HFFc6 (cell line): ENCODE results near the gene IFITM10. TPM values are rescaled to one million over a fixed set of nuclear protein-coding genes. Genes with fewer than 3 reads are reported as not detected.

ENCODE experiments used
- DNase-seq: peaks from one replicate; pipeline ENCODE4 v3.0.0-alpha.2; 2018
- H3K27ac Mint-ChIP-seq: 2 replicates; pipeline ENCODE4 v1.8.0; 2020; ENCODE audit warnings: mild to moderate bottlenecking, mixed read lengths
- H3K27me3 Mint-ChIP-seq: 2 replicates; pipeline ENCODE4 v1.8.0; 2021; ENCODE audit warnings: mild to moderate bottlenecking, moderate library complexity, mixed read lengths; ENCODE audit not compliant: insufficient read depth
- H3K36me3 Mint-ChIP-seq: 2 replicates; pipeline ENCODE4 v1.8.0; 2021; ENCODE audit warnings: low read depth, mixed read lengths
- H3K4me1 Mint-ChIP-seq: 2 replicates; pipeline ENCODE4 v1.8.0; 2020; ENCODE audit warnings: low read depth, mixed read lengths
- H3K4me3 Mint-ChIP-seq: 2 replicates; pipeline ENCODE4 v1.8.0; 2020; ENCODE audit warnings: mild to moderate bottlenecking, moderate library complexity, mixed read lengths
- H3K9me3 Mint-ChIP-seq: 2 replicates; pipeline ENCODE4 v1.8.0; 2020; ENCODE audit warnings: mild to moderate bottlenecking, mixed read lengths
- CTCF ChIP-seq: fragments of 200-600 bp; sonication (generic); IDR thresholded peaks from 2 replicates; pipeline ENCODE4 v1.5.0; 2021; ENCODE audit warnings: antibody characterized with exemption, mild to moderate bottlenecking
- total RNA-seq, 6 experiments: library from RNA; stranded (reverse); fragmentation: NEBNext Ultra II Directional; extraction: Animal tissue kit (Norgen Biotek cat#: 25700); gene quantifications; 2 replicates in 1 of 6; 3 replicates in 5 of 6; pipeline ENCODE4 v1.2.3, GENCODE V29; 2021

The IFITM10 gene
- total RNA-seq, 6 experiments from 2014 or later = 0.21 to 0.71 (median 0.45) TPM

- Mint-ChIP-seq H3K36me3 (peaks cover 8% of the 10 kb centered on the region; the same call in 1 of the 2 replicates), H3K27me3 (peaks cover 40% of the 10 kb centered on the region), H3K4me1 (peaks cover 8% of the 10 kb centered on the region; the same call in 1 of the 2 replicates), H3K9me3 (peaks cover 4% of the 10 kb centered on the region; the same call in 1 of the 2 replicates), H3K4me3 (peak overlapping the region; percentile 21), H3K27ac (no peak overlapping the region)
- no peak for DNase-seq
- no peak for TF ChIP-seq CTCF
These were observed 45.0 kb downstream of the IFITM10 start for GRCh38 chr11:1705126-1706052.

GRCh38 chr11:1703146-1703545, 47.2 kb downstream of the IFITM10 start:
- H3K4me1 Mint-ChIP-seq = peaks cover 8% of the 10 kb centered on the region; the same call in 1 of the 2 replicates
- H3K27ac Mint-ChIP-seq = no peak overlapping the region
- no peak for DNase-seq
- H3K36me3 Mint-ChIP-seq = peaks cover 8% of the 10 kb centered on the region; the same call in 1 of the 2 replicates
- peaks cover 9% of the 10 kb centered on the region; the same call in 1 of the 2 replicates for H3K9me3 Mint-ChIP-seq
- no peak overlapping the region for H3K4me3 Mint-ChIP-seq
- peaks cover 24% of the 10 kb centered on the region for H3K27me3 Mint-ChIP-seq
- TF ChIP-seq CTCF = no peak

GRCh38 chr11:1702506-1702905, 47.9 kb downstream of the IFITM10 start:
- no peak for TF ChIP-seq CTCF
- Mint-ChIP-seq H3K4me1 (peaks cover 8% of the 10 kb centered on the region; the same call in 1 of the 2 replicates), H3K36me3 (peaks cover 8% of the 10 kb centered on the region; the same call in 1 of the 2 replicates), H3K27me3 (peaks cover 27% of the 10 kb centered on the region), H3K27ac (no peak overlapping the region), H3K9me3 (peaks cover 10% of the 10 kb centered on the region; the same call in 1 of the 2 replicates), H3K4me3 (no peak overlapping the region)
- DNase-seq = no peak

- peaks cover 8% of the 10 kb centered on the region; the same call in 1 of the 2 replicates for H3K4me1 Mint-ChIP-seq
- peaks cover 8% of the 10 kb centered on the region; the same call in 1 of the 2 replicates for H3K36me3 Mint-ChIP-seq
- H3K9me3 Mint-ChIP-seq = peaks cover 10% of the 10 kb centered on the region; the same call in 1 of the 2 replicates
- H3K27me3 Mint-ChIP-seq = peaks cover 31% of the 10 kb centered on the region
- TF ChIP-seq CTCF = no peak
- DNase-seq = no peak
- no peak overlapping the region for H3K27ac Mint-ChIP-seq
- no peak overlapping the region for H3K4me3 Mint-ChIP-seq
These were observed 49.1 kb downstream of the IFITM10 start for GRCh38 chr11:1701091-1701807.

- peaks cover 43% of the 10 kb centered on the region for H3K27me3 Mint-ChIP-seq
- H3K4me1 Mint-ChIP-seq = no peaks in the 10 kb centered on the region
- H3K36me3 Mint-ChIP-seq = peaks cover 8% of the 10 kb centered on the region; the same call in 1 of the 2 replicates
- H3K4me3 Mint-ChIP-seq = no peak overlapping the region
- H3K9me3 Mint-ChIP-seq = peaks cover 10% of the 10 kb centered on the region; the same call in 1 of the 2 replicates
- H3K27ac Mint-ChIP-seq = no peak overlapping the region
- no peak for TF ChIP-seq CTCF
- no peak for DNase-seq
These were observed 50.6 kb downstream of the IFITM10 start for GRCh38 chr11:1699771-1700170.
